Measurements from ENCODE around the gene KRTAP10-10. TPM values are rescaled to one million over a fixed set of nuclear protein-coding genes. Genes with fewer than 3 reads are reported as not detected.
A peak's percentile ranks its signal among the peaks of the same experiment; 100 is the strongest.
"Not testable (repeated sequence)": the region's sequence is repeated elsewhere in the genome, so short reads cannot be mapped to it uniquely, and the experiment has no call there.

The KRTAP10-10 gene
- not detected for total RNA-seq

GRCh38 chr21:44637018-44637850 lies at the start of gene KRTAP10-10:
TSS of gene KRTAP10-10 (plus strand) at chr21:44637356. CDS start at chr21:44637418, 62 bp downstream.
- H3K27ac Mint-ChIP-seq = peak within 1 kb of the TSS; percentile 7
- peaks cover 3% of the 10 kb centered on the region for H3K36me3 Mint-ChIP-seq (ENCODE audit: low read depth)
- H3K4me1 Mint-ChIP-seq = no peaks in the 10 kb centered on the region
- H3K9me3 Mint-ChIP-seq = peaks cover 21% of the 10 kb centered on the region
- H3K27me3 Mint-ChIP-seq = peaks cover 13% of the 10 kb centered on the region
- H3K4me3 Mint-ChIP-seq = no peak within 1 kb of the TSS
- POLR2A ChIA-PET = no interaction called here
- no peak for DNase-seq
- CTCF ChIA-PET = no interaction called here

- no peaks in the 10 kb centered on the region for H3K9me3 Mint-ChIP-seq
- peaks cover 20% of the 10 kb centered on the region for H3K27me3 Mint-ChIP-seq
- H3K4me1 Mint-ChIP-seq = peaks cover 4% of the 10 kb centered on the region
- no peak overlapping the region for H3K4me3 Mint-ChIP-seq
- H3K36me3 Mint-ChIP-seq (ENCODE audit: low read depth) = no peaks in the 10 kb centered on the region
- CTCF ChIA-PET = no interaction called here
- POLR2A ChIA-PET = no interaction called here
- H3K27ac Mint-ChIP-seq = no peak overlapping the region
- DNase-seq = no peak
Observed at GRCh38 chr21:44589094-44589493, 48.1 kb upstream of the KRTAP10-10 start.

GRCh38 chr21:44589586-44590305 lies 47.4 kb upstream of the KRTAP10-10 start:
- ChIA-PET CTCF (no interaction called here), POLR2A (no interaction called here)
- Mint-ChIP-seq H3K36me3 (ENCODE audit: low read depth) (no peaks in the 10 kb centered on the region), H3K27ac (no peak overlapping the region), H3K4me3 (no peak overlapping the region), H3K4me1 (peaks cover 1% of the 10 kb centered on the region), H3K27me3 (peaks cover 20% of the 10 kb centered on the region), H3K9me3 (no peaks in the 10 kb centered on the region)
- DNase-seq = no peak

GRCh38 chr21:44590311-44590721 lies 46.8 kb upstream of the KRTAP10-10 start:
- Mint-ChIP-seq H3K27ac (no peak overlapping the region), H3K4me1 (peaks cover 1% of the 10 kb centered on the region), H3K27me3 (peaks cover 20% of the 10 kb centered on the region), H3K36me3 (ENCODE audit: low read depth) (no peaks in the 10 kb centered on the region), H3K9me3 (no peaks in the 10 kb centered on the region), H3K4me3 (no peak overlapping the region)
- no peak for DNase-seq
- POLR2A ChIA-PET = no interaction called here
- CTCF ChIA-PET = no interaction called here

- H3K4me1 Mint-ChIP-seq; POLR2A ChIA-PET; H3K9me3 Mint-ChIP-seq; DNase-seq; H3K27ac Mint-ChIP-seq; CTCF ChIA-PET; H3K4me3 Mint-ChIP-seq; H3K36me3 Mint-ChIP-seq (ENCODE audit: low read depth): not testable (repeated sequence)
- H3K27me3 Mint-ChIP-seq = peaks cover 18% of the 10 kb centered on the region
Observed at GRCh38 chr21:44590897-44591800, 46.0 kb upstream of the KRTAP10-10 start.

- H3K36me3 Mint-ChIP-seq (ENCODE audit: low read depth); H3K9me3 Mint-ChIP-seq; POLR2A ChIA-PET; CTCF ChIA-PET; H3K27ac Mint-ChIP-seq; H3K4me3 Mint-ChIP-seq; H3K4me1 Mint-ChIP-seq; DNase-seq: not testable (repeated sequence)
- peaks cover 17% of the 10 kb centered on the region for H3K27me3 Mint-ChIP-seq
Observed at GRCh38 chr21:44591801-44592130, 45.4 kb upstream of the KRTAP10-10 start.

GRCh38 chr21:44592446-44593311 lies 44.5 kb upstream of the KRTAP10-10 start, which contains the start of gene KRTAP10-6:
TSS of gene KRTAP10-6 (minus strand) at chr21:44592505. CDS start at chr21:44592484, 21 bp downstream.
- Mint-ChIP-seq H3K36me3 (ENCODE audit: low read depth) (no peaks in the 10 kb centered on the region), H3K27ac (no peak within 1 kb of the TSS), H3K9me3 (no peaks in the 10 kb centered on the region), H3K27me3 (peaks cover 9% of the 10 kb centered on the region), H3K4me1 (peaks cover 1% of the 10 kb centered on the region), H3K4me3 (no peak within 1 kb of the TSS)
- DNase-seq = no peak
- POLR2A ChIA-PET = no interaction called here
- CTCF ChIA-PET = no interaction called here

- H3K27me3 Mint-ChIP-seq = peaks cover 11% of the 10 kb centered on the region
- ChIA-PET POLR2A (no interaction called here), CTCF (no interaction called here)
- H3K4me3 Mint-ChIP-seq = no peak overlapping the region
- H3K36me3 Mint-ChIP-seq (ENCODE audit: low read depth) = no peaks in the 10 kb centered on the region
- DNase-seq = no peak
- H3K27ac Mint-ChIP-seq = no peak overlapping the region
- H3K9me3 Mint-ChIP-seq = peaks cover 4% of the 10 kb centered on the region
- peaks cover 1% of the 10 kb centered on the region for H3K4me1 Mint-ChIP-seq
Observed at GRCh38 chr21:44593598-44594405, 43.4 kb upstream of the KRTAP10-10 start.

GRCh38 chr21:44594406-44594916 lies 42.7 kb upstream of the KRTAP10-10 start:
- POLR2A ChIA-PET = no interaction called here
- Mint-ChIP-seq H3K27me3 (peaks cover 11% of the 10 kb centered on the region), H3K4me1 (peaks cover 1% of the 10 kb centered on the region), H3K9me3 (peaks cover 4% of the 10 kb centered on the region), H3K36me3 (ENCODE audit: low read depth) (no peaks in the 10 kb centered on the region), H3K4me3 (no peak overlapping the region), H3K27ac (no peak overlapping the region)
- CTCF ChIA-PET = interaction anchor here (0.7 to 2.1 kb wide), 2 partner anchors 11 to 25 kb away, joined by 3 to 6 read pairs; no protein-coding TSS in a partner anchor
- no peak for DNase-seq

GRCh38 chr21:44595524-44595923 lies 41.6 kb upstream of the KRTAP10-10 start:
- ChIA-PET POLR2A (no interaction called here), CTCF (interaction anchor here (0.9 to 2.1 kb wide), 2 partner anchors 12 to 21 kb away, joined by 4 to 6 read pairs; no protein-coding TSS in a partner anchor)
- Mint-ChIP-seq H3K9me3 (peaks cover 4% of the 10 kb centered on the region), H3K4me3 (no peak overlapping the region), H3K4me1 (peaks cover 1% of the 10 kb centered on the region), H3K27ac (no peak overlapping the region), H3K27me3 (peaks cover 11% of the 10 kb centered on the region), H3K36me3 (ENCODE audit: low read depth) (no peaks in the 10 kb centered on the region)
- no peak for DNase-seq

- no peaks in the 10 kb centered on the region for H3K36me3 Mint-ChIP-seq (ENCODE audit: low read depth)
- peaks cover 11% of the 10 kb centered on the region for H3K27me3 Mint-ChIP-seq
- H3K27ac Mint-ChIP-seq = no peak overlapping the region
- CTCF ChIA-PET = interaction anchor here (0.9 to 2.1 kb wide), 2 partner anchors 13 to 22 kb away, joined by 4 to 6 read pairs; no protein-coding TSS in a partner anchor
- no peak for DNase-seq
- peaks cover 1% of the 10 kb centered on the region for H3K4me1 Mint-ChIP-seq
- peaks cover 4% of the 10 kb centered on the region for H3K9me3 Mint-ChIP-seq
- H3K4me3 Mint-ChIP-seq = no peak overlapping the region
- POLR2A ChIA-PET = no interaction called here
Observed at GRCh38 chr21:44596068-44596725, 41.0 kb upstream of the KRTAP10-10 start.

Measured in activated CD4-positive, alpha-beta T cell treated with anti-CD3 and anti-CD28 coated beads, Interleukin-2, amount 10 ng/mL, durations not matched to agents 7 days and 5 days (primary cell).